K562 (cell line): ENCODE measurements around the gene ARHGAP33. TPM values are rescaled to one million over a fixed set of nuclear protein-coding genes. Genes with fewer than 3 reads are reported as not detected.

Experiments
- ATAC-seq: fragments of 200-7000 bp; cut with Tn5 transposase; 3 replicates; pipeline ENCODE4 v1.9.1; 2020; ENCODE audit warnings: moderate library complexity
- BruUV-seq: library from RNA; stranded (reverse); fragments of 400-500 nt; replicated peaks from 2 replicates; lab custom pipeline; 2021; lab: Mats Ljungman, UMichigan
- CTCF ChIA-PET: fragments of 300-600 bp; formaldehyde crosslinking; extraction: SDS; loops from one replicate; lab custom pipeline; 2021; ENCODE audit warnings: low intra/inter-chr PET ratio; lab: Yijun Ruan, JAX
- POLR2A ChIA-PET: fragments of 300-600, 350-650 bp; sonication (Branson Sonifier 250); formaldehyde crosslinking; extraction: SDS; loops from one replicate; lab custom pipeline; 2021; ENCODE audit warnings: antibody characterized with exemption, inconsistent platforms; lab: Yijun Ruan, JAX
- DNase-seq, 4 experiments: peaks; one replicate each; pipeline versions ENCODE4 v3.0.0 to v3.0.0-alpha.2; 2011 to 2018; ENCODE audit warnings: low spot score in 3 of 4, mixed read lengths in 3 of 4; ENCODE audit errors: extremely low read depth in 1 of 4
- FAIRE-seq: peaks from 2 replicates; lab custom pipeline; 2011; peaks lifted over from hg19 to GRCh38; lab: Jason Lieb, UNC
- H2AFZ ChIP-seq: 2 replicates; pipeline ENCODE4 v1.6.0; 2011; ENCODE audit warnings: low read depth, low read length, control low read depth, inconsistent platforms
- H3K27ac ChIP-seq: fragments of 200-600 bp; 3 replicates; pipeline ENCODE4 v1.8.0; 2011; ENCODE audit warnings: low read depth, mild to moderate bottlenecking, control low read depth, inconsistent platforms, low read length, moderate library complexity, mixed read lengths; ENCODE audit errors: extremely low read depth
- H3K27me3 ChIP-seq, 2 experiments: fragments of 300-600 bp in 1 of 2; 2 replicates in 1 of 2; 3 replicates in 1 of 2; pipeline versions ENCODE4 v1.6.0 to v1.8.0; 2011; ENCODE audit warnings: inconsistent platforms in 2 of 2, low read length in 2 of 2, mild to moderate bottlenecking in 1 of 2, mixed read lengths in 1 of 2, moderate library complexity in 1 of 2; ENCODE audit not compliant: control insufficient read depth in 2 of 2, insufficient read depth in 2 of 2
- H3K36me3 ChIP-seq: fragments of 300-600 bp; 3 replicates; pipeline ENCODE4 v1.8.0; 2011; ENCODE audit warnings: mild to moderate bottlenecking, low read length, inconsistent platforms; ENCODE audit not compliant: control insufficient read depth, insufficient read depth
- H3K4me1 ChIP-seq, 2 experiments: fragments of 200-600 bp in 1 of 2; replicated peaks in 1 of 2; 2 replicates in 1 of 2; 3 replicates in 1 of 2; pipeline versions ENCODE4 v1.5.1 to v1.8.0; 2011; ENCODE audit warnings: inconsistent platforms in 2 of 2, low read length in 2 of 2, mild to moderate bottlenecking in 1 of 2, mixed read lengths in 1 of 2, moderate library complexity in 1 of 2; ENCODE audit not compliant: control insufficient read depth in 2 of 2, insufficient read depth in 2 of 2
- H3K4me2 ChIP-seq: 2 replicates; pipeline ENCODE4 v1.6.1; 2011; ENCODE audit warnings: low read length, control low read depth, inconsistent platforms, mixed read lengths; ENCODE audit not compliant: insufficient read depth
- H3K4me3 ChIP-seq: fragments of 200-600 bp; sonication (generic), shearing (Covaris generic); 2 replicates; pipeline ENCODE4 v1.5.1; 2016; ENCODE audit warnings: control low read depth, inconsistent platforms
- H3K79me2 ChIP-seq: fragments of 200-600 bp; 3 replicates; pipeline ENCODE4 v1.8.0; 2011; ENCODE audit warnings: low read length, inconsistent platforms; ENCODE audit not compliant: control insufficient read depth, insufficient read depth
- H3K9ac ChIP-seq, 2 experiments: 2 replicates each; pipeline versions ENCODE4 v1.6.0 to v1.6.1; 2011; ENCODE audit warnings: low read depth in 2 of 2, low read length in 2 of 2, control low read depth in 1 of 2, inconsistent platforms in 1 of 2, mild to moderate bottlenecking in 1 of 2, mixed read lengths in 1 of 2; ENCODE audit not compliant: insufficient read depth in 1 of 2
- H3K9me1 ChIP-seq: one replicate; pipeline ENCODE4 v1.6.0; 2011; ENCODE audit warnings: inconsistent platforms, mild to moderate bottlenecking, low read length, moderate library complexity; ENCODE audit not compliant: control insufficient read depth, insufficient read depth
- H3K9me3 ChIP-seq: replicated peaks from 2 replicates; pipeline ENCODE4 v1.5.1; 2011; ENCODE audit warnings: low read depth, low read length, inconsistent platforms; ENCODE audit not compliant: control insufficient read depth, insufficient read depth
- H4K20me1 ChIP-seq: replicated peaks from 2 replicates; pipeline ENCODE4 v1.6.1; 2011; ENCODE audit warnings: low read length, inconsistent platforms, mixed read lengths; ENCODE audit not compliant: control insufficient read depth, insufficient read depth
- POLR2G ChIP-seq: fragments of 200-400 bp; formaldehyde crosslinking; IDR thresholded peaks from 2 replicates; pipeline ENCODE4 v1.6.1; 2017; ENCODE audit warnings: low read depth, mild to moderate bottlenecking, antibody characterized with exemption, low read length, moderate library complexity
- WGBS: fragments of 100-300 bp; shearing (Covaris generic); methylation state at CpG from one replicate; pipeline ENCODE4 v1.1.6; 2016; ENCODE audit warnings: low coverage, mixed read lengths; ENCODE audit not compliant: insufficient coverage; ENCODE audit errors: missing lambda C conversion rate; 5-methylcytosine and 5-hydroxymethylcytosine counted together
- in situ Hi-C: fragments of 300-500 bp; cut with MboI; formaldehyde crosslinking; loops from 4 replicates; pipeline ENCODE4 v1.15.0; 2018; ENCODE audit warnings: inconsistent platforms, mixed read lengths
- intact Hi-C: fragments of 100-400 bp; cut with micrococcal nuclease; formaldehyde crosslinking; loops from 2 replicates; pipeline ENCODE4 v1.14.2; 2022
- polyA plus RNA-seq, 8 experiments: library from polyadenylated mRNA; depleted of rRNA in 4 of 8; stranded (reverse) in 5 of 8; unstranded in 3 of 8; fragments of >200 nt; fragmentation: Nextera tagmentation in 2 of 8; fragmentation: Illumina TruSeq in 1 of 8; extraction: Ambion mirVana in 2 of 8; extraction: Trizol in 1 of 8; gene quantifications; 2 replicates each; pipeline versions ENCODE4 v1.2.1 to v1.2.3, GENCODE V29; 2011 to 2014; ENCODE audit warnings: inconsistent platforms in 1 of 8, missing spikeins in 1 of 8
- total RNA-seq, 7 experiments: library from RNA; depleted of rRNA in 6 of 7; stranded (reverse); fragments of >200 nt in 6 of 7; fragmentation: Illumina TruSeq in 2 of 7; extraction: Trizol in 2 of 7; gene quantifications; 2 replicates each; pipeline versions ENCODE4 v1.2.1 to v1.2.3, GENCODE V29; 2011 to 2021; ENCODE audit warnings: low replicate concordance in 1 of 7
- TF ChIP-seq, protein P1 (sequence below): fragments of 450-650 bp; conservative IDR thresholded peaks from 2 replicates; pipeline ENCODE4 v1.6.1; 2016; ENCODE audit warnings: missing genetic modification characterization, low read depth, mild to moderate bottlenecking, missing compliant biosample characterization, moderate library complexity

The ARHGAP33 gene
- total and polyA plus RNA-seq, 9 of the 15 experiments (the other 6 are each of a cell fraction or from before 2014, with no cell fraction given): 0.06 to 26.6 (median 1.6) TPM; not detected in 1

GRCh38 chr19:35731779-35732405 is 43.5 kb upstream of the ARHGAP33 start:
- no peak for ATAC-seq
- H3K27ac ChIP-seq: no peak overlapping the region

More at GRCh38 chr19:35731779-35732405, 43.5 kb upstream of the ARHGAP33 start:
- H3K4me2 ChIP-seq: no peak overlapping the region
- H3K9me3 ChIP-seq: no peaks in the 10 kb centered on the region
- intact Hi-C loops: no loop called here
- no peaks in the 10 kb centered on the region for H3K27me3 ChIP-seq
- H3K36me3 ChIP-seq: peaks cover 98% of the 10 kb centered on the region; the same call in 2 of the 3 replicates
- CTCF ChIA-PET: no interaction called here
- 92% methylated on average over 15 of the region's 21 CpGs for WGBS
- H4K20me1 ChIP-seq: 0 out of 2 replicates have a peak, but pooled peaks cover 2% of the 10 kb centered on the region
- H3K9ac ChIP-seq: no peak overlapping the region
- TF ChIP-seq, protein P1, sequence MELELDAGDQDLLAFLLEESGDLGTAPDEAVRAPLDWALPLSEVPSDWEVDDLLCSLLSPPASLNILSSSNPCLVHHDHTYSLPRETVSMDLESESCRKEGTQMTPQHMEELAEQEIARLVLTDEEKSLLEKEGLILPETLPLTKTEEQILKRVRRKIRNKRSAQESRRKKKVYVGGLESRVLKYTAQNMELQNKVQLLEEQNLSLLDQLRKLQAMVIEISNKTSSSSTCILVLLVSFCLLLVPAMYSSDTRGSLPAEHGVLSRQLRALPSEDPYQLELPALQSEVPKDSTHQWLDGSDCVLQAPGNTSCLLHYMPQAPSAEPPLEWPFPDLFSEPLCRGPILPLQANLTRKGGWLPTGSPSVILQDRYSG (tag): no peak
- 0 out of 2 replicates have a peak, but pooled peaks have one; percentile 13 for TF ChIP-seq POLR2G
- TF ChIP-seq, all 486 proteins: peak for 1
- no peaks in the 10 kb centered on the region for H3K9me1 ChIP-seq
- in situ Hi-C loops: no loop called here
- no peak for FAIRE-seq
- POLR2A ChIA-PET: interaction anchor here (1.7 kb wide), 1 partner anchor 8 kb away, joined by 4 read pairs; no protein-coding TSS in a partner anchor
- no peak overlapping the region for H2AFZ ChIP-seq
- no peak overlapping the region for H3K4me3 ChIP-seq
- no peak for DNase-seq
- peaks cover 0 to 7% of the 10 kb centered on the region in 2 experiments; a peak in 2 of 5 replicates for H3K4me1 ChIP-seq
- no peaks in the 10 kb centered on the region for H3K79me2 ChIP-seq
- no TSS peak for BruUV-seq
